SK-N-MC (cell line): ENCODE results near the gene ZNF304.

Source experiments
- DNase-seq: peaks from one replicate; pipeline ENCODE4 v3.0.0-alpha.2; 2011; ENCODE audit warnings: low read depth, low spot score
- H3K27ac ChIP-seq: fragments of 200-600 bp; sonication (generic); 2 replicates; pipeline ENCODE4 v1.5.1; 2016; ENCODE audit warnings: mixed run types
- H3K36me3 ChIP-seq: fragments of 200-600 bp; sonication (generic); 2 replicates; pipeline ENCODE4 v1.6.1; 2017; ENCODE audit warnings: antibody characterized with exemption, low read length, mixed read lengths; ENCODE audit not compliant: insufficient read depth
- H3K4me3 ChIP-seq: fragments of 200-600 bp; sonication (generic); 2 replicates; pipeline ENCODE4 v1.5.1; 2016
- H3K9ac ChIP-seq: fragments of 200-600 bp; sonication (generic); 2 replicates; pipeline ENCODE4 v1.8.0; 2017; ENCODE audit warnings: mixed run types, mixed read lengths; ENCODE audit not compliant: insufficient read length
- H3K9me3 ChIP-seq: fragments of 200-600 bp; sonication (generic); 2 replicates; pipeline ENCODE4 v1.6.1; 2017; ENCODE audit warnings: low read depth, mild to moderate bottlenecking, antibody characterized with exemption, low read length, moderate library complexity, mixed read lengths
- EZH2 ChIP-seq: fragments of 200-600 bp; sonication (generic); IDR thresholded peaks from one replicate; pipeline ENCODE4 v1.6.1; 2017; ENCODE audit warnings: antibody characterized with exemption
- FOXP2 ChIP-seq: optimal IDR thresholded peaks from 2 replicates; pipeline ENCODE3; 2011; ENCODE audit warnings: mild to moderate bottlenecking, moderate library complexity; ENCODE audit not compliant: insufficient read depth; ENCODE audit errors: extremely low read length, control extremely low read depth
- POLR2AphosphoS5 ChIP-seq: IDR thresholded peaks from 2 replicates; pipeline ENCODE4 v1.6.1; 2012; ENCODE audit warnings: mild to moderate bottlenecking, low read depth, low read length, borderline replicate concordance

Gene ZNF304

DNA sequence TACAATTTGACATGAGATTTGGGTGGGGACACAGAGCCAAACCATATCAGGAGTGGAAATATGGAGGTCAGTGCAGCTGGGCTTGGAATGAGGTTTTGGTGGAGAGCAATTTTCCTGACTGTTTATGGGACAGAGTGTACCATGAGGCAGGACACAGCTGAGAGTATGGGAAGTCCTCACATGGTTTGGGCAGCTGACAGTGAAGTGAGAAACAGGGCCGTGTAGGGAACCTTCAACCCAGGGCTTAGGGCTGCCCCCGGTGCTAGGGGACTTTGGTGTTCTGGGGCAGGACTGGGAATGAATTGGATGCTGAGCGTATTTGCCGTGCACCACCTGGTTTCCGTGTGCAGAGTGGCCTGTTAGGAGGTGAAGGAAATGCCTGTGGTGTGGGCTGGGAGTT lies 44.6 kb downstream of the ZNF304 start:
- H3K27ac ChIP-seq: no peak overlapping the region
- peaks cover 73% of the 10 kb centered on the region for H3K36me3 ChIP-seq
- no peak overlapping the region for H3K9ac ChIP-seq
- H3K9me3 ChIP-seq: peaks cover 26% of the 10 kb centered on the region
- no peak overlapping the region for H3K4me3 ChIP-seq
- no peak for TF ChIP-seq FOXP2
- TF ChIP-seq EZH2: no peak
- no peak for TF ChIP-seq POLR2AphosphoS5
- no peak for DNase-seq

DNA sequence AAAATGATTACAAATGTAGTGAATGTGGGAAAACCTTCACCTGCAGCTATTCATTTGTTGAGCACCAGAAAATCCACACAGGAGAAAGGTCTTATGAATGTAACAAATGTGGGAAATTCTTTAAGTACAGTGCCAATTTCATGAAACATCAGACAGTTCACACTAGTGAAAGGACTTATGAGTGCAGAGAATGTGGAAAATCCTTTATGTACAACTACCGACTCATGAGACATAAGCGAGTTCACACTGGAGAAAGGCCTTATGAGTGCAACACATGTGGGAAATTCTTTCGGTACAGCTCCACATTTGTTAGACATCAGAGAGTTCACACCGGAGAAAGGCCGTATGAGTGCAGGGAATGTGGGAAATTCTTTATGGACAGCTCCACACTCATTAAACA lies 47.8 kb downstream of the ZNF304 start:
- no peak for TF ChIP-seq EZH2
- no peak for TF ChIP-seq POLR2AphosphoS5
- no peak for TF ChIP-seq FOXP2
- H3K4me3 ChIP-seq: no peak overlapping the region
- no peak overlapping the region for H3K27ac ChIP-seq
- peaks cover 56% of the 10 kb centered on the region for H3K36me3 ChIP-seq
- no peak for DNase-seq
- no peak overlapping the region for H3K9ac ChIP-seq
- peaks cover 14% of the 10 kb centered on the region; the same call in 1 of the 2 replicates for H3K9me3 ChIP-seq

GRCh38 chr19:57403737-57404563 lies 52.9 kb downstream of the ZNF304 start:
- no peak for TF ChIP-seq FOXP2
- no peak for TF ChIP-seq POLR2AphosphoS5
- TF ChIP-seq EZH2: no peak
- no peak for DNase-seq
- Histone ChIP-seq H3K9ac (no peak overlapping the region), H3K9me3 (peaks cover 1% of the 10 kb centered on the region; the same call in 1 of the 2 replicates), H3K4me3 (no peak overlapping the region), H3K27ac (no peak overlapping the region), H3K36me3 (peaks cover 12% of the 10 kb centered on the region)

DNA sequence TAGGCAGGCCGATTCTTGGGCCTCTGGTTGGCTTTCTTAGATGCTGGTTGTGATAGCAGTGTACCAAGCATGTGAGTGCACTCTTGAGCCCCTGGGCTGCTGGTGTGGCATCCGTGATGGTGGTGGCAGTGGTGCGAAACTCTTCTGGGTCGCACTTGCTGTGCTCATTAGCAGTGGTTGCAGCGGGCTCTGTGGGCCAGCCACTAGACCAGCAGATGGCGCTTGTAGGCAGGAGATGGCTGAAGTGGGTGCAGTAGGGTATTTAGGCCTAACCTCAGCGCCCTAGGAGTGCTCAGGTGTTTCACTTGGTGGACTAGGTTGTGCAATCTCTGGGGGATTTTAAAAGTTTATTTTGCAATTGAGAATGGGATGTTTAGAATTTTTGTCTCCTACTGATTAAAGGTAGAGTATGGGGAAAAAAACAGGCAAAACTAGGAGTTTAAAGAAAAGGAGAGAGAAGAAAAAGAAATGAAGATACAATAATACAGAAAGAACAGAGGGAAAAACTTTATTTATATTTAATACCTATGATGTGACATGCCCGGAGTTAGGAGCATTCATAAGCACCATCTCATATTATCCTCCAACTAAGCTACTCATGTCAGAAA lies 55.5 kb downstream of the ZNF304 start:
- no peak overlapping the region for H3K27ac ChIP-seq
- H3K4me3 ChIP-seq: no peak overlapping the region
- no peaks in the 10 kb centered on the region for H3K9me3 ChIP-seq
- H3K36me3 ChIP-seq: no peaks in the 10 kb centered on the region
- TF ChIP-seq EZH2: no peak
- no peak for TF ChIP-seq FOXP2
- no peak for TF ChIP-seq POLR2AphosphoS5
- no peak overlapping the region for H3K9ac ChIP-seq
- DNase-seq: no peak
